HK-2 (cell line): Measurements from ENCODE around the gene MYO3B.

Source experiments
- DNase-seq: peaks from one replicate; pipeline ENCODE4 v3.0.0-alpha.2; 2018; ENCODE audit not compliant: unreplicated experiment

The MYO3B gene

DNA sequence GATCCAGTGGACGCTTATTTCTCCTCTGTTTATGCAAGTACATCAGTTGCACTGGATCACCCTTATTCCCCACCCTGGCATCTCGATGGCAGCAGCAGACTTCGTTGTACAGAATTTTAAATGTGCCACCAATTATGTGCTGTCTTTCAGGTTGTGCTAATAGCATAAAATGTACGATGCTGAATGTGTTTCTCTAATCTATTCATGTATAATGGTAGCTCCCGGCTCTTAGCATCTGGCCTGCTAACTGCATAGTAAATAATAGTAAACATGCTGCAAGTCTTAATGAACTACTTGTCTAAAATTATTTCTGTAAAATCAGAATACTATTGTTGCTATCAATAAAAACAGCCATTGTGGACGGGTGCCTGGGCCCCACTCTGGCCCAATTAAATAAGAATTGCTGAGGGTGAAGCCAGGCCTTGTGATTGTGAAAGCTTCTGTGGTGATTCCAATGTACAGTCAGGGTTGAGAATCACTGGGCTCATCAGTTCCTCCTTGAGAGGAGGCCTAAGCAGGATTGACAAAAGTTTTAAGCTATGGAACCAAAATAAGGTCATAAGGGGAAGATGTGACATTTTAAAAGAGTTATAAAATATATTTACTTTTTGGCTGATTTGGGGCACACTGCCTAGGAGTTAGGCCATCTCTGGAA is 14.4 kb upstream of the MYO3B start:
- DNase-seq = no peak

DNA sequence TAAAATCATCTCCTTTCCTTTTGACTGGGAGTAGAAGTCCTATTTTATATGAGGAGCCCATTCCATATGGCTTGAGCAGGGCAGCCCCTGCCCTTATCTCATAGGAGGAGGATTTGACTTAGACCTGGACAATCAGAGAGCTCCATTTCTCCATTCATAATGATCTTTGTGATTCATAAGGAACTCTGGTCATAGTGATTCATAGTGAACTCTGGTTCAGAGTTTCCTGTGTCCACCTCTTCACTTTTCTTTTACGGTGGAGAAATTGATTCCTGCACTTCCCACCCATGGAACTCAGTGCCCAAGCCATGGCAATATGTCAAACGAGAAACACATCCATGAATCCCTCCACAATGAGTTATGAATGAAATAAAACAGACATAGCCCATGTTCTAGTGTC is 12.8 kb upstream of the MYO3B start:
- DNase-seq = no peak

DNA sequence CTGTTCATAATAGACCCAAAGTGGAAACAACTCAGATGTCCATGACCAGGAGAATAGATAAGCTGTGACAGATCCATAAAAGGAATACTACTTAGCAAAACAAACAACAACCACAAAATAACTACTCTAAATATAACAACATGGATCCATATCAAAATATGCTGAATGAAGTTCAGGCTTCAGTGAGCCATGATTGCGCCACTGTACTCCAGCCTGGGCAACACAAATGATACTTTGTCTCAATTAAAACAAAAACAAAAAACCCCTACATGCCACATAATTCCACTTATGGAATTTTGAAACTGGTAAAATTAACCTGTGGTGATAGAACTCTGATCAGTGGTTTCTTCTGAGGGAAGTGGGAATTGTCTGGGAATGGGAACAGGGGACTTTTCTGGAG is 11.2 kb upstream of the MYO3B start:
- no peak for DNase-seq

GRCh38 chr2:170170281-170171040 is 7.5 kb upstream of the MYO3B start:
- DNase-seq = no peak

GRCh38 chr2:170176212-170176611 is 1.7 kb upstream of the MYO3B start:
- DNase-seq = no peak

DNA sequence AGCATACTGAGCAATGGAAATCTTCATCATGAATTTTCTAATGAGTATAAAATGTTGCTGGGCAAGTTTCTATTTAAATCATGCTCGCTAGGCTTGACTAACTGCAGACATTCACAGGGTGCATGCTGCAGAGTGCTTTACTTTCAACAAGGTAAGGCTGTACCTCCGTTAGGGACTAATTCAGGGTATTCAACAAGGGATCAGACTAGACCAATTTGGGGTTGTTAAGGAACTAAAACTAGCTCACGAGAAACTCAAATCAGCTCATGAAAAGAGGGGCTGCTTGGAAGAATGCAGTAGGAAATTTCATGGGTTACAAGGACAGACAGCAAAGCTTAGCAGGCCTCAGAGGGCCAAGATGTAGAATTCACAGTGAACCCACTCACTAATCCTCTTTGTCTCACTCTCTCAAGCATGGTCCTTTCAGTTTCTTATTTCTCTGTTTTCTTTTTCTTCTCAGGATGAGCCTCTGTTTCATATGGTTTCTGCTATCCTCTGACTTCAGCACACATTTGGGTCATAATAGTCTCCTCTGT is 2.2 kb downstream of the MYO3B start:
- no peak for DNase-seq

GRCh38 chr2:170181602-170182001 is 3.7 kb downstream of the MYO3B start:
- no peak for DNase-seq

- no peak for DNase-seq
These were observed 7.4 kb downstream of the MYO3B start for GRCh38 chr2:170185319-170185718.

DNA sequence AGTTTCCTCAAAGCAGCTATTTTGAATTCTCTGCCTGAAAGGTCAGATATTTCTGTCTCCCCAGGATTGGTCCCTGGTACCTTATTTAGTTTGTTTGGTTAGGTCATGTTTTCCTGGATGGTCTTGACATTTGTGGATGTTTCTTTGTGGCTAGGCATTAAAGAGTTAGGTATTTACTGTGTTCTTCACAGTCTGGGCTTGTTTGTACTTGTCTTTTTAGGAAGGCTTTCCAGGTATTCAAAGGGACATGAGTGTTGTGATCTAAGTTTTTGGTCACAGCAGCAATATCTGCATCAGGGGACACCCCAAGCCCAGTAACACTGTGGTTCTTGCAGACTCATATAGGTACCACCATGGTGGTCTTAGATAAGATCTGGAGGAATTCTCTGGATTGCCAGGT is 11.8 kb downstream of the MYO3B start:
- no peak for DNase-seq

- no peak for DNase-seq
These were observed 12.2 kb downstream of the MYO3B start for GRCh38 chr2:170190172-170190571.

DNA sequence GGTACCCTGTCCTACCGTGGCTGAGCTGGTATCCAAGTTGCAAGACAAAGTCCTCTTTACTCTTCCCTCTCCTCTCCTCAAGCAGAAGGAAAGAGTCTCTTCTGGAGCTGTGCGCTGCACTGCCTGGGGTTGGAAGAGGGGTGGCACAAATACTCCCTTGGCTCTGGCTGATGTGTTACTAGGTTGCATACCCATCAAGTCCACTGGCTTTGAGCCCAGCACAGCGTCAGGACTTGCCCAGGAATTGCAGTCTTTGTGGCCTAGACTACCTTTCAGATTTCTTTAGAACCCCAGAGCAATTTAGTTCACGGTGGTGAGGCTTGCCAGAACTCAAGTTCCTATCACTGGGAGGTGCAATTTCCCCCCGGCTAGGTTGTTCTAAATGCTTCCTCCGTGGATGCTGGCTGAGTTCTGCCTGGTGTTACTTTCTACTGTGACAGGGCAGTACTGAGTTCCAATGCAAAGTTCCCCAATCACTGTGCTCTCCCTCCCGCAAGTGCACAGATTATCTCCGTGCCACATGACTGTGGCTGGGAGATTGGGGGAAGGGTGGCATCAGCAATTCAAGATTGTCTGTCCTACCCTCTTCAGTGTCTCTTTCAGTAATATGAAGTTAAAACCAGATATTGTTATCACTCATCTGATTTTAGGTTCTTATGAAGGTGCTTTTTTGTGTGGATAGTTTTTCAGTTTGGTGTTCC is 13.4 kb downstream of the MYO3B start:
- no peak for DNase-seq

GRCh38 chr2:170196963-170197362 is 19.0 kb downstream of the MYO3B start:
- no peak for DNase-seq

DNA sequence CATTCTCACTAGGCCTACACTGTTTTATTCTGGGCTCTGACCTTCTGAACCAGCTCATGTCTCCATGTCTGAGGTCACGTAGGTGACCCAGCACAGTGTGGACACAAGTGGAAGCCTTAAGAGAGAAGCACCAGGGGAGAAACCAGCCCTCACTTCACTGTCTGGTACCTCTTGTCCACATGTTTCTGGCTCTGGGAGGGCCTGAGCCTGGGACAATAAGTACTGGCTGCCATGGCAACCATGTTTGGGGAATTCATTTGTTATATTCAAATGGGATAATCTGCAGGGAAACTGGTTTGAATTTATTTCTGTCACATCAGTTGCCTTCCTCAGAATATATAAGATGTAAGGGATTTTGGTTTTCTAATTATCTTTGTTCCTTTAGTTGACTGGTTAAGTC is 23.3 kb downstream of the MYO3B start:
- no peak for DNase-seq

- no peak for DNase-seq
These were observed 23.9 kb downstream of the MYO3B start for GRCh38 chr2:170201734-170202393.

DNA sequence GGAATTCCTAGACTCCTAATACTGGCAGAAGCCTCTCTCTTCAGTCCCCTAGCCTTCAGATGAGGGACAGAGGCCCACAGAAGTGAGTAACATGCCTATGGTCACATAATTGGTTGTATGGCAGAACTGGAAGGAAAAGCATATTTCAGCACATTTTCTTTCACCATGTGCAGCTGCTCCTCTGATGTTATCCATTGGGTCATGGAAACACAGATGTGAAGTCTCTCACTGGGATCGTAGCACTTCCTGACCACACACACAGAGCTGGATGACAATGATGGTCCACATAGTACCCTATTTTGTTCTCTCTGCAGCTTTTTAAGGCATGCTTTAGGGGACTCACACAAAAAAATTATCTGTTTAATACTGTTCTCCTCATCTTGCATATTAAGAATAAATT is 24.5 kb downstream of the MYO3B start:
- no peak for DNase-seq

DNA sequence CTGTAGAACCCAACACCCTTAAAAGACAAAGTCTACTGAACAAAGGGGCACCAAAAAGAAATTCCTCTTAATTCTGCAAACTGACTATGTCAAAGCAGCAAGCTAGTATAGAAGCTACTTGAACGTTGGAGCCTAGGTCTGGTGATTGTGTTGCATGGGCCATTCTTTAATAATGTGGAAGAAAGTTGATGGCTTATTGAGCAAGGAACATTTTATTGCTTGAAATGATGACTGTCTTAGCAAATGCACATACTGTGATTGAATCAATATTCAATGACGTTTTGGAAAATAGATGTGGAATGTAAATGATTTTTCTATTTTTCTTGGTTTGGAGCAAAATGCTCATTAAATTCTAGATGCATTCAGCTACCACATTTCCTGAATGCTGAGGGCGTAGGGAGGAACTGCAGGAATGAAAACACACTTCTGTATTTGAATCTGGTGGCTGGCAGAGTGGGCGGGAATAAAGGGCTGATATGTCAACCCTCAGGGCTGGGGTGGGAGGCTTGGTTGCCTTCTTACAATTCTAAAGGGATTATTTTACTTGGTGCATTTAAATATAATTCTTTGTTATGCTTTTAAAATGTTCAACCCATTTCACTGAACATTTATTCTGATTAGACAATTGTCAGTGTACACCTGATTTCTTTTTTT is 26.5 kb downstream of the MYO3B start:
- DNase-seq = no peak

DNA sequence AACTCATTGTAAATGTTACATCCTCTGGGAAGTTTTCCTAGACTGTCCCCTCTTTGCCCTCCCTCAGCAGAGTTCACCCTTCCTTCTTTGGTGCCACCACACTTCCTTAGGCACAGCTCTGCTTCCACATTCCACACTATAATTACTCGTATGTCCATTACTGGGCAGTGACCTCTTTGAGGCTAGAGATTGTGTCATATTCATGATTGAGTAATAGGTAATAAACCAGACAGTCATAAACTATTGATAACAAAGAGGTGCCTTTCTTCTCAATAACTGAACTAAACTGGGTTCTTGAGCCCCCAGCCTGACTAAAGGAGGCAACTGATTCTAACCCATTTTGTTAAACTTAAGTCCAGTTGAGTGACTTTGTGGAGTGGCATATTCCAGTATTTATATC is 28.3 kb downstream of the MYO3B start:
- DNase-seq = no peak

DNA sequence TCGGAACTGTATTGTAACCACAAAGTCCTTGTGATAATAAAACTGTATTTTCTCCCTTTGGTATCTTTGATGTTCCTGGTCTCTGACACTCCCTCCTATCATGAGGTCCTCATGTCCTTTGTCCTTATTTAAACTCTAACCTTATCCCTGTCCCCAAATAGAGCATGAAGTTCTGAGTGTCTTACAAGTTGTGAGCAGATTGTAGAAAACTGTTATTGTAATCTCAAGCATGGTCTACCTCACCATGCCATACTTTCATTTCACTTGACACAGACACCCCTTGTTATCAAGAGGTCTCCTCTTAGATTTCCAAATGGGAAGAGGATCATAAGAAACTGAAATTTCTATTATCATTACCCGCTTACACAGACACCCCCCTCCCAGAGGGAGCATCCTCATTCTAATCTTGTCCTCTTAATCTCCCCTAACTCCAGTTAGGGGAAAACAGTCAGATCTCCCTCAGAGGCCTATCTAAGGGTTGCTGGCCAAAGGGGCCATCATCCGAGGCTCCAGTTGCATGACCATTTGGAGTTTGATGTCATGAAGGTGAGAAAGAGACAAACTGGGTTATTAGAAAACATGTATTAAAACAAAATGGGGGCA is 29.0 kb downstream of the MYO3B start:
- no peak for DNase-seq

DNA sequence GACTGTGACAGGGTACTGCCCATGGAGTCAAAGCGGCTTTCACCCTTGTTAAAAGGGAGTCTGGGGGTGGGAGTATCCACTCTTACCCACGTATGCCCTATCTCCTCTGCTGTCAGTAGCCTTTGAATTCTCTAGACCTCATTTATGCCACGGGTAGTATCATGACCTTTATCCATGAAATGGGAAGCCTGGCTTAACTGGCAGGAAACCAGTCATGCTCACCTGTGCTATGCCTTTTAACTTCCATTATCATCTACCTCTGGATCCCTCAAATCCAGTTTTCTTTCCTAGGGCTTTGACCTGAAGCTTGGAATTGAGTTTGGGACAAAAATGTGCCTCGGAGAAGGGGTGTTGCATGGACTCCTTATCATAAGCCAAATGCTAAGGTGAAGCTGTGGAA is 30.0 kb downstream of the MYO3B start:
- DNase-seq = no peak

DNA sequence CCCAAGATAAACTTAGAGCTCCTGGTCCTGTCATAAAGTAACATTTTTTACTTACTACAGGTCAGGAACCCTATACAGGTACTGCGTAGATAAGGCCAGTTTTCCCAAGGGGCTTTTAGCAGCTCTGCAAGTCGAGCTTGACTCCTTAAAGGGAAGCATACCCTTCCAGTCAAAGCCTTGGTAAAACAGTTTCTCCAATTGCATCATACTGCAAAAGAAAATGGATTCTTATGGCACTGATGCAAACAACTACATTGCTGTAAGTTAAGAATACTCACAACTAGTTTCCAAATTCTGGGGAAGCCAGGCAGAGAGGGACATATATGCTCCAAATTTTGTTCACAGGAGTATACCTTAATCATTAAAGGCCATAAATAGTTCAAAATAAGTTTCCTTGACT is 31.0 kb downstream of the MYO3B start:
- DNase-seq = no peak

- no peak for DNase-seq
These were observed 34.8 kb downstream of the MYO3B start for GRCh38 chr2:170212625-170213280.
